ENCODE measurements around the gene NAT8. TPM values are rescaled to one million over a fixed set of nuclear protein-coding genes. Genes with fewer than 3 reads are reported as not detected.
"Not testable (repeated sequence)": the region's sequence is repeated elsewhere in the genome, so short reads cannot be mapped to it uniquely, and the experiment has no call there.

The NAT8 gene
- polyA plus RNA-seq, 1 of the 3 experiments (the other 2 are of a cell fraction): not detected

DNA sequence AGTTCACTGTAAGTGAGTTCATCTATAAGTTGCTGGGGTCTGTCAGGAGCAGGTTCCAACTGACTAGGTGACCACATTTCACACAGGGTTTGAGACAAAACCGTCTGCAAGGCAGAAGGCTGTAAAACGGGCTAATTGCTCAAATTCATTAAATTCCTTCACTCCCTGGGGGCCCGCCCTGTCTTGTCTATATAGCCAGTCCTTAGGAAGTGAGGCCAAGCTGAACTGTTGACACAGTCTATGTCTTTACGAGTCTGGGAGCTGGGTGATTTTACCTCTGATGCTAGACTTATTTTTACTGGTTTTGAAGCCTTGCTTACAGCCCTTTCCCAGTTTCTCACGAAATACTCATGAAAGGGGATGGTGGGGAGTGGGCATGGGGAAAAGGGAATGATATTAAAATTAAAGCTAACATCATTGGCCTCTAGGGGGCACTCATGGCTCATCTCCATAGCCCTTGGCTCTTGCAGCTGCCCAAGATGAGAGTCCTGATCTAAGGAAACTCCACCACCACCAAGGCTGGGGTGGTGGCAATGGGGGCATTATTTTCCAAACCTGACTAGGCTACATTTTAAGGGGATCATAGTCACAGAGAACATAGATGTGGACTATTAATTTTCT, 37.8 kb upstream of the NAT8 start:
- H3K36me3 ChIP-seq (replicated peaks in 1 of 2; ENCODE audit: control insufficient read depth in 1 of 2, insufficient read depth in 2 of 2, low read length in 1 of 2); POLR2A ChIA-PET; H3K79me2 ChIP-seq (ENCODE audit: insufficient read depth); H3K4me2 ChIP-seq; H3K9ac ChIP-seq; H3K27me3 ChIP-seq (ENCODE audit: insufficient read depth); H3K4me1 ChIP-seq (ENCODE audit: control insufficient read depth in 1 of 2, insufficient read depth in 2 of 2, low read depth in 1 of 2, low read length in 1 of 2); H3K4me3 ChIP-seq (ENCODE audit: low read depth in 2 of 2, low read length in 1 of 2); H3F3A ChIP-seq (replicated peaks; ENCODE audit: insufficient read depth); H4K20me1 ChIP-seq (ENCODE audit: insufficient read depth); H3K9me3 ChIP-seq; H2AFZ ChIP-seq (ENCODE audit: low read depth); H3K27ac ChIP-seq (ENCODE audit: low read depth in 2 of 2, low read length in 1 of 2); H3K9me2 ChIP-seq: not testable (repeated sequence)
- DNase-seq: peak; percentile 8
- CTCF ChIA-PET: interaction anchor here (0.6 to 1.5 kb wide), 2 partner anchors 21 to 436 kb away, joined by 3 to 4 read pairs; no protein-coding TSS in a partner anchor
- 32% methylated on average over 5 of the region's 5 CpGs for WGBS (ENCODE audit: low lambda C conversion rate)
- TF ChIP-seq, protein P1, sequence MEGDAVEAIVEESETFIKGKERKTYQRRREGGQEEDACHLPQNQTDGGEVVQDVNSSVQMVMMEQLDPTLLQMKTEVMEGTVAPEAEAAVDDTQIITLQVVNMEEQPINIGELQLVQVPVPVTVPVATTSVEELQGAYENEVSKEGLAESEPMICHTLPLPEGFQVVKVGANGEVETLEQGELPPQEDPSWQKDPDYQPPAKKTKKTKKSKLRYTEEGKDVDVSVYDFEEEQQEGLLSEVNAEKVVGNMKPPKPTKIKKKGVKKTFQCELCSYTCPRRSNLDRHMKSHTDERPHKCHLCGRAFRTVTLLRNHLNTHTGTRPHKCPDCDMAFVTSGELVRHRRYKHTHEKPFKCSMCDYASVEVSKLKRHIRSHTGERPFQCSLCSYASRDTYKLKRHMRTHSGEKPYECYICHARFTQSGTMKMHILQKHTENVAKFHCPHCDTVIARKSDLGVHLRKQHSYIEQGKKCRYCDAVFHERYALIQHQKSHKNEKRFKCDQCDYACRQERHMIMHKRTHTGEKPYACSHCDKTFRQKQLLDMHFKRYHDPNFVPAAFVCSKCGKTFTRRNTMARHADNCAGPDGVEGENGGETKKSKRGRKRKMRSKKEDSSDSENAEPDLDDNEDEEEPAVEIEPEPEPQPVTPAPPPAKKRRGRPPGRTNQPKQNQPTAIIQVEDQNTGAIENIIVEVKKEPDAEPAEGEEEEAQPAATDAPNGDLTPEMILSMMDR (IDR thresholded peaks at IDR 0.05): peak; percentile 44; the same call in 1 of the 2 replicates
- TF ChIP-seq RAD21 (IDR thresholded peaks at IDR 0.05; ENCODE audit: low read length): peak; percentile 32

DNA sequence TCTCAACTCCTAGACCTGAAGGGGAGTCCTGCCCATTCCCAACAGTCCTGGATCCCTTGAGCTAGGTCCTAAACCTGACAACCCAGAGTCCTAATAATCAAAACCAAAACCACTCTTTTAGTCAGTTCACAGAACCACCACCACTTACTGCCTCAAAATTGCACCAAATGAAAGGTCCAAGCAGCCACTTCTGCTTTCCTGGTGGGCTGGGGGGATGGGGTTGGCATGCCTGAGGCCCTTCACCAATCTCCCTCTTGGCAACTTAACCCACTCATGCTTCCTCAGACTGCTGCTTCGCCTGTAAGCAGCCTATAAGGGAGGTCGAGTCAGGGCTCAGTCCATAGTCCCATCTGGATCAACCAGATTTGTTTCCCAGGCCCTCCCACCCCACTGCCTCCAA, 37.0 kb upstream of the NAT8 start:
- H4K20me1 ChIP-seq (ENCODE audit: insufficient read depth); H3K4me1 ChIP-seq (ENCODE audit: control insufficient read depth in 1 of 2, insufficient read depth in 2 of 2, low read depth in 1 of 2, low read length in 1 of 2); DNase-seq; H2AFZ ChIP-seq (ENCODE audit: low read depth); H3F3A ChIP-seq (replicated peaks; ENCODE audit: insufficient read depth); H3K4me3 ChIP-seq (ENCODE audit: low read depth in 2 of 2, low read length in 1 of 2); CTCF ChIA-PET; H3K9me2 ChIP-seq; H3K36me3 ChIP-seq (replicated peaks in 1 of 2; ENCODE audit: control insufficient read depth in 1 of 2, insufficient read depth in 2 of 2, low read length in 1 of 2); H3K4me2 ChIP-seq; H3K9ac ChIP-seq; H3K79me2 ChIP-seq (ENCODE audit: insufficient read depth); POLR2A ChIA-PET; H3K9me3 ChIP-seq; H3K27ac ChIP-seq (ENCODE audit: low read depth in 2 of 2, low read length in 1 of 2); H3K27me3 ChIP-seq (ENCODE audit: insufficient read depth): not testable (repeated sequence)
- WGBS (ENCODE audit: low lambda C conversion rate): 8% methylated on average over 2 of the region's 2 CpGs

DNA sequence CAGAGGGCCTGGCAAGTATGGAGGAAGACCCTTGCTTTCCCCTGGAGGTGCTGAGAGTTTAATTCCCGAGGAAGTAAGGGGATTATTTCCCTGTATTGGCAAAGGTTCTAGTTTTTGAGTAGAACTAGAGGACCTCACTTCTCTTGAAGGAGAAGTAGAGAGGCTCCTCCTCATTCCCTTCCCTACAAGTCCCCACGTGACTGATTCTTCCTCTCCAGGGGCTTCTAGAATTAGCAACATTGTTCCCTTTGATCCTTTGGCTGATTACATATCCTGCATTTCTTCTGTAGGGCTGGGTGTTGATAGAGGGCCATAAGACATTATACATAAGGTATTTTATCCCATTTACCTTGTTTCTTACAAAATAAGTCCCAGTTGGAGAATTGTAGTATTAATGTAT, 35.8 kb upstream of the NAT8 start:
- H2AFZ ChIP-seq (ENCODE audit: low read depth); H3K27ac ChIP-seq (ENCODE audit: low read depth in 2 of 2, low read length in 1 of 2); H3K4me1 ChIP-seq (ENCODE audit: control insufficient read depth in 1 of 2, insufficient read depth in 2 of 2, low read depth in 1 of 2, low read length in 1 of 2); CTCF ChIA-PET; H3K79me2 ChIP-seq (ENCODE audit: insufficient read depth); H3K27me3 ChIP-seq (ENCODE audit: insufficient read depth); H3F3A ChIP-seq (replicated peaks; ENCODE audit: insufficient read depth); POLR2A ChIA-PET; DNase-seq; H3K4me3 ChIP-seq (ENCODE audit: low read depth in 2 of 2, low read length in 1 of 2); H3K9ac ChIP-seq; H3K36me3 ChIP-seq (replicated peaks in 1 of 2; ENCODE audit: control insufficient read depth in 1 of 2, insufficient read depth in 2 of 2, low read length in 1 of 2); H4K20me1 ChIP-seq (ENCODE audit: insufficient read depth); H3K4me2 ChIP-seq; H3K9me3 ChIP-seq; H3K9me2 ChIP-seq: not testable (repeated sequence)
- 25% methylated on average over 2 of the region's 2 CpGs for WGBS (ENCODE audit: low lambda C conversion rate)

DNA sequence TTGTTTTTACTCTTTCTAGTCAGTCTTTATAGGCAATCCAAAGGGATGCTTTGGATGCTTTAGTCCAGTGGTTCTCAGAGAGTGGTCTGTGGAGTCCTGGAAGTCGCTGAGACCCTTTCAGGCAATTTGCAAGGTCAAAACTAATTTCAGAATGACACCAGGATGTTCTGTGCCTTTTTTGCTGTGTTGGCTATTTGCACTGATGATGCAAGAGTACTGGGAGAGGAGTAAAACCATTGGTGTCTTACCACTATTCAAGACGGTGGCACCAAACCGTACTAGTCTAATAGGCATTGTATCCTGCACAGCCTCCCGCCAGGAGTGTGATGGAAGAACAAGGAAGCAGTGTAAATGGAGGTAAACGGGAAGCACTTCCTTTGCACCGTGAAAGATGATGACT, 34.0 kb upstream of the NAT8 start:
- H3K27me3 ChIP-seq (ENCODE audit: insufficient read depth); POLR2A ChIA-PET: not testable (repeated sequence)

DNA sequence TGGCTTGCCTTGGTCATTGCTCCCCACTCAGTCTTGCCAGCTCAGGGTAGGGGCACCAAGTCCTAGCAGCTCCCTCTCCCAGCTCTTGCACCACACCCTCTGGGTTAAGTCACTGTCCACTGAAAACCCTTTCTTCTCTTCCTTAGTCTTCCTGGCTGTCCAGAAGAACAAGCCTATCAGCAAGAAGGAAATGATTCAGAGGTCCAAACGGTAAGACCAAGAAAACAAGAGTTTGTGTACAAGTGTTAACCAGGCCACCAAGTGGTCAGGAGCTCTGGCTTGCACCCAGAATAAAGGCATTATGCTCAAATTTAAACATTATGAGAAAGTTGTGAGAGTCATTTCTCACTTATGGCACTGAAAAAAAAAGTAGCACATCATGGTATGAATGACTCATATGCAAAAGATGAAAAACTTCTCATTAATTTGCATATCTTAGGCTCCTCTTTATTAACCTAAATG, 32.5 kb upstream of the NAT8 start:
- H3K9me2 ChIP-seq; POLR2A ChIA-PET; H3K27ac ChIP-seq (ENCODE audit: low read depth in 2 of 2, low read length in 1 of 2); H3K4me1 ChIP-seq (ENCODE audit: control insufficient read depth in 1 of 2, insufficient read depth in 2 of 2, low read depth in 1 of 2, low read length in 1 of 2); H3F3A ChIP-seq (replicated peaks; ENCODE audit: insufficient read depth); CTCF ChIA-PET; H3K4me3 ChIP-seq (ENCODE audit: low read depth in 2 of 2, low read length in 1 of 2); H3K4me2 ChIP-seq; H3K9me3 ChIP-seq; H3K36me3 ChIP-seq (replicated peaks in 1 of 2; ENCODE audit: control insufficient read depth in 1 of 2, insufficient read depth in 2 of 2, low read length in 1 of 2); H3K79me2 ChIP-seq (ENCODE audit: insufficient read depth); H2AFZ ChIP-seq (ENCODE audit: low read depth); H4K20me1 ChIP-seq (ENCODE audit: insufficient read depth); H3K9ac ChIP-seq; DNase-seq; H3K27me3 ChIP-seq (ENCODE audit: insufficient read depth): not testable (repeated sequence)
- WGBS (ENCODE audit: low lambda C conversion rate): 17% methylated on average over 1 of the region's 1 CpG

More for the DNA sequence above, 34.0 kb upstream of the NAT8 start:
- H3K9me3 ChIP-seq; H3F3A ChIP-seq (replicated peaks; ENCODE audit: insufficient read depth); H3K36me3 ChIP-seq (replicated peaks in 1 of 2; ENCODE audit: control insufficient read depth in 1 of 2, insufficient read depth in 2 of 2, low read length in 1 of 2); H3K27ac ChIP-seq (ENCODE audit: low read depth in 2 of 2, low read length in 1 of 2); DNase-seq; H3K4me1 ChIP-seq (ENCODE audit: control insufficient read depth in 1 of 2, insufficient read depth in 2 of 2, low read depth in 1 of 2, low read length in 1 of 2); H3K9me2 ChIP-seq; H3K4me2 ChIP-seq; H3K79me2 ChIP-seq (ENCODE audit: insufficient read depth); H3K9ac ChIP-seq; CTCF ChIA-PET; H4K20me1 ChIP-seq (ENCODE audit: insufficient read depth); H2AFZ ChIP-seq (ENCODE audit: low read depth); H3K4me3 ChIP-seq (ENCODE audit: low read depth in 2 of 2, low read length in 1 of 2): not testable (repeated sequence)
- WGBS (ENCODE audit: low lambda C conversion rate): 66% methylated on average over 6 of the region's 6 CpGs

DNA sequence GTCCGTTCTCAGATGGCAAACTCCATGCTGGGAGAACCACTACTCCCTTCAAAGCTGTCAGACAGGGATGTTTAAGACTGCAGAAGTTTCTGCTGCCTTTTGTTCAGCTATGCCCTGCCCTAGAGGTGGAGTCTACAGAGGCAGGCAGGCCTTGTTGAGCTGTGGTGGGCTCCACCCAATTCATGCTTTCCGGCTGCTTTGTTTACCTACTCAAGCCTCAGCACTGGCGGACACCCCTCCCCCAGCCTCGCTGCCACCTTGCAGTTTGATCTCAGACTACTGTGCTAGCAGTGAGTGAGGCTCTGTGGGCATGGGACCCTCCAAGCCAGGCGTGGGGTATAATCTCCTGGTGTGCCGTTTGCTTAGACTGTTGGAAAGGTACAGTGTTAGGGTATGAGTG, 27.8 kb upstream of the NAT8 start:
- WGBS (ENCODE audit: low lambda C conversion rate): 32% methylated on average over 3 of the region's 6 CpGs
- H3K36me3 ChIP-seq (replicated peaks in 1 of 2; ENCODE audit: control insufficient read depth in 1 of 2, insufficient read depth in 2 of 2, low read length in 1 of 2); H3K9ac ChIP-seq; H3F3A ChIP-seq (replicated peaks; ENCODE audit: insufficient read depth); H3K9me2 ChIP-seq; H3K27me3 ChIP-seq (ENCODE audit: insufficient read depth); H3K9me3 ChIP-seq; DNase-seq; H3K4me2 ChIP-seq; H3K27ac ChIP-seq (ENCODE audit: low read depth in 2 of 2, low read length in 1 of 2); H3K79me2 ChIP-seq (ENCODE audit: insufficient read depth); POLR2A ChIA-PET; H3K4me3 ChIP-seq (ENCODE audit: low read depth in 2 of 2, low read length in 1 of 2); CTCF ChIA-PET; H3K4me1 ChIP-seq (ENCODE audit: control insufficient read depth in 1 of 2, insufficient read depth in 2 of 2, low read depth in 1 of 2, low read length in 1 of 2); H4K20me1 ChIP-seq (ENCODE audit: insufficient read depth); H2AFZ ChIP-seq (ENCODE audit: low read depth): not testable (repeated sequence)
